ENCODE data around the gene LMF1. TPM values are rescaled to one million over a fixed set of nuclear protein-coding genes. Genes with fewer than 3 reads are reported as not detected.
"Not testable (repeated sequence)": the region's sequence is repeated elsewhere in the genome, so short reads cannot be mapped to it uniquely, and the experiment has no call there.

The LMF1 gene
- total RNA-seq, 1 donor from 2014 or later = 26.0 TPM

DNA sequence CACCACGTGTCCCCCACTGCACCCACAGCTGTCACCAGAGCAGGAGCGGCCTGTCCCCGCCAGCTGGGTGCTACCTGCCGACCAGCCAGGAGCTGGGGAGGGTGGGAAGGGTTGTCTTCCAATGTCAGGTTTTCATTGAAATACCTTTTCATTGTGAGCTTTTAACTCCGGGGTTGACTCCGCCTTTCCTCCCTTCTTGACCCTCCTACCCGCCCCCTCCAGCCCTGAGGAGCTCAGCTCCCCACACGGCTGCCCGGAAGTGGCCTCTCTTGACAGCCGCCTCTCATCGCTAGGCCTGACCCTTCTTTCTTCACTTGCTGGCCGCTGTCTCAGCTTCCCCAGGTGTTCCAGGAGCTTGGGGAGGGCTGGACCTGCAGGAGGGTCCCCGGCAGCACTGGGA lies 149.0 kb downstream of the LMF1 start:
- Histone ChIP-seq H3K36me3 (no peaks in the 10 kb centered on the region), H3K27me3 (peaks cover 8% of the 10 kb centered on the region), H3K4me3 (no peak overlapping the region), H3K9me3 (no peaks in the 10 kb centered on the region), H3K4me1 (peaks cover 14% of the 10 kb centered on the region), H3K27ac (no peak overlapping the region)
- intact Hi-C loops (cut with DNase I) = no loop called here
- TF ChIP-seq POLR2AphosphoS5 (IDR thresholded peaks at IDR 0.05; ENCODE audit: insufficient read depth in 1 of 2, low read depth in 1 of 2) (no peak), POLR2A (IDR thresholded peaks at IDR 0.05) (no peak)
- TF ChIP-seq, protein P1, sequence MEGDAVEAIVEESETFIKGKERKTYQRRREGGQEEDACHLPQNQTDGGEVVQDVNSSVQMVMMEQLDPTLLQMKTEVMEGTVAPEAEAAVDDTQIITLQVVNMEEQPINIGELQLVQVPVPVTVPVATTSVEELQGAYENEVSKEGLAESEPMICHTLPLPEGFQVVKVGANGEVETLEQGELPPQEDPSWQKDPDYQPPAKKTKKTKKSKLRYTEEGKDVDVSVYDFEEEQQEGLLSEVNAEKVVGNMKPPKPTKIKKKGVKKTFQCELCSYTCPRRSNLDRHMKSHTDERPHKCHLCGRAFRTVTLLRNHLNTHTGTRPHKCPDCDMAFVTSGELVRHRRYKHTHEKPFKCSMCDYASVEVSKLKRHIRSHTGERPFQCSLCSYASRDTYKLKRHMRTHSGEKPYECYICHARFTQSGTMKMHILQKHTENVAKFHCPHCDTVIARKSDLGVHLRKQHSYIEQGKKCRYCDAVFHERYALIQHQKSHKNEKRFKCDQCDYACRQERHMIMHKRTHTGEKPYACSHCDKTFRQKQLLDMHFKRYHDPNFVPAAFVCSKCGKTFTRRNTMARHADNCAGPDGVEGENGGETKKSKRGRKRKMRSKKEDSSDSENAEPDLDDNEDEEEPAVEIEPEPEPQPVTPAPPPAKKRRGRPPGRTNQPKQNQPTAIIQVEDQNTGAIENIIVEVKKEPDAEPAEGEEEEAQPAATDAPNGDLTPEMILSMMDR (IDR thresholded peaks at IDR 0.05) = no peak
- no peak for DNase-seq (ENCODE audit: extremely low spot score in 2 of 2)

DNA sequence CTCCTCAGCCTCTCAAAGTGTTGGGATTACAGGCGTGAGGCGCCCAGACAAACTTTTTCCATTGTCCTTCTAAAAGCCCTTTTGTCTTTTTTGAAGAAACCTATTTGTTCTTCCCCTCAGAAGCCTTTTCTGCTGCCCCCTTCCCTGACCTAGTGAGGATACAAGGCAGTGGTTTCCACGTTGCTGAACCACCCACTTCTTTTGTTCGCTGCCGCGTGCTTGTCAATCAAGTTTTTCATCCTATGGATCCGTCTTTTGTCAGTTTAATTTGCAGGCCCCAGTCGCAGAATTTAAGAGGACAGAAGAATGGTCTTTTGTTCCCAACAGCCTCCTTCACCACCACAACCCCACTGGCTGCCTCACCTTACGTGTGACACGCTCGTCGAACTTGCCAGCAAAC lies 150.0 kb downstream of the LMF1 start:
- no peak overlapping the region for H3K27ac ChIP-seq
- H3K4me1 ChIP-seq = peaks cover 14% of the 10 kb centered on the region
- intact Hi-C loops (cut with DNase I) = no loop called here
- TF ChIP-seq POLR2A (IDR thresholded peaks at IDR 0.05) = no peak
- no peak for TF ChIP-seq POLR2AphosphoS5 (IDR thresholded peaks at IDR 0.05; ENCODE audit: insufficient read depth in 1 of 2, low read depth in 1 of 2)
- TF ChIP-seq, protein P1 (IDR thresholded peaks at IDR 0.05) = no peak
- no peaks in the 10 kb centered on the region for H3K9me3 ChIP-seq
- no peak for DNase-seq (ENCODE audit: extremely low spot score in 2 of 2)
- peaks cover 8% of the 10 kb centered on the region for H3K27me3 ChIP-seq
- no peak overlapping the region for H3K4me3 ChIP-seq
- no peaks in the 10 kb centered on the region for H3K36me3 ChIP-seq

DNA sequence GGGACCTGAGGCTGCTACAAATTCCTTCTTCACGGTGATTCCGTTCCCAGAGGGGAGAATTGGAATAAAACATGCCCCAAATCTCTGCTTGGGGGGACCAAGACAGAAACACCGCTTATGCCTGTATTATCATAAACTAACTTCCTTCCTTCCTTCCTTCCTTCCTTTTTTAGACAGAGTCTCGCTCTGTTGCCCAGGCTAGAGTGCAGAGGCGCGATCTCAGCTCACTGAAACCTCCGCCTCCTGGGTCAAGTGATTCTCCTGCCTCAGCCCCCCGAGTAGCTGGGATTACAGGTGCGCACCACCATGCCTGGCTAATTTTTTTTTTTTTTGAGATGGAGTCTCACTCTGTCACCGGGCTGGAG lies 150.8 kb downstream of the LMF1 start:
- intact Hi-C loops (cut with DNase I); H3K4me1 ChIP-seq; H3K27ac ChIP-seq; H3K36me3 ChIP-seq; DNase-seq (ENCODE audit: extremely low spot score in 2 of 2); H3K4me3 ChIP-seq; H3K27me3 ChIP-seq; H3K9me3 ChIP-seq: not testable (repeated sequence)

DNA sequence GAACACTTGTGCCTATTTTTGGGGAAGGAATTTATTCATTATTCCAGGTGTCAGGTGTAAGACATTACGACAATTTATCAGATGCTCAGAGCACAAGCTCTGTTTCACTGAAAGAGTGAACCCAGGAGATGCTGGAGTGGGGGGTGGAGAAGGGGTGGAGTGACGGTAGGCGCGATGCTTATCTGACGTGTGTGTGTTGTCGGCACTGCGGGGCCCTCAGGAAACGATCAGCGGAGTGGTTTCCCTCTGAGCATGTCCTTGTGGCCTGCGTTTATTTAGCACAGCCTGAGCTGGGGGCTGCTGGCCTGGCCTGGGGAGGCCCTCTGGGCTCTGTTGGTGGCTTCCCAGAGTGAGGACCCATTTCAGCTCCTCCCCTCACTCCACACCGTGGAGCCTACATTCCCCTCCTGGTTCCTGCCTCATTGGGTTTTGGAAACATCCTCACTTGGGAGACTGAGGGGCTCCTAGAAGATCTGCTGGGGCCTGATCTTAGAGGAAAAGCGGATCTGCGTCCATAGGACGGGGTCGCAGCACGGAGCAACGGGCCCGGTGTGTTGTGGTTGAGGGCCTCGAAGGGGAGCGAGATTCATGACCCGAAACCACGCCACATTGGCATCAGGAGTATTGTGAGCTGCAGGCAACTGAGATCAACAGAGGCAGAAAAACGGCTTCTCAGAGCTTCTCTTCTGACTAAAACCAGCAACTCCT lies 151.3 kb downstream of the LMF1 start:
- Histone ChIP-seq H3K36me3 (no peaks in the 10 kb centered on the region), H3K27ac (no peak overlapping the region), H3K4me3 (no peak overlapping the region), H3K27me3 (peaks cover 8% of the 10 kb centered on the region), H3K9me3 (no peaks in the 10 kb centered on the region), H3K4me1 (peaks cover 5% of the 10 kb centered on the region)
- no peak for TF ChIP-seq POLR2A (IDR thresholded peaks at IDR 0.05)
- TF ChIP-seq, protein P1 (IDR thresholded peaks at IDR 0.05) = no peak
- TF ChIP-seq POLR2AphosphoS5 (IDR thresholded peaks at IDR 0.05; ENCODE audit: insufficient read depth in 1 of 2, low read depth in 1 of 2) = no peak
- DNase-seq (ENCODE audit: extremely low spot score in 2 of 2) = no peak
- intact Hi-C loops (cut with DNase I) = no loop called here

DNA sequence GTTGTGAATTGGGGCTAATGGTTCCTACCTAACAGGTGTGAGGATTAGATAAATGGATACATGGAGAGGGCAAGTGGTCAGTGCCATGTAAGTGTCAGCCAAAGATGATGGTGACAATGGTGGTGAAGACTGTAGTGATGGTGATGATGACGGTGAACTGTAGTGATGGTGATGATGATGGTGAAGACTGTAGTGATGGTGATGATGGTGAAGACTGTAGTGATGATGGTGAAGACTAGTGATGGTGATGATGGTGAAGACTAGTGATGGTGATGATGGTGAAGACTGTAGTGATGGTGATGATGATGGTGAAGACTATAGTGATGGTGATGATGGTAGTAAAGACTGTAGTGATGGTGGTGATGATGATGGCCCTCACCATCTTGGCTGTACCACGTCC lies 152.2 kb downstream of the LMF1 start:
- intact Hi-C loops (cut with DNase I) = no loop called here
- H3K36me3 ChIP-seq = no peaks in the 10 kb centered on the region
- H3K4me3 ChIP-seq = no peak overlapping the region
- H3K27me3 ChIP-seq = peaks cover 8% of the 10 kb centered on the region
- no peak overlapping the region for H3K27ac ChIP-seq
- DNase-seq (ENCODE audit: extremely low spot score in 2 of 2) = no peak
- peaks cover 5% of the 10 kb centered on the region for H3K4me1 ChIP-seq
- no peaks in the 10 kb centered on the region for H3K9me3 ChIP-seq
- TF ChIP-seq, protein P1 (IDR thresholded peaks at IDR 0.05) = no peak
- no peak for TF ChIP-seq POLR2A (IDR thresholded peaks at IDR 0.05)
- TF ChIP-seq POLR2AphosphoS5 (IDR thresholded peaks at IDR 0.05; ENCODE audit: insufficient read depth in 1 of 2, low read depth in 1 of 2) = no peak

All from vagina (tissue), 2 donors.